GM21825 (cell line): ENCODE data around the gene ZNRF2.
"Not testable (repeated sequence)": the region's sequence is repeated elsewhere in the genome, so short reads cannot be mapped to it uniquely, and the experiment has no call there.

ENCODE experiments used
- ATAC-seq: cut with Tn5 transposase; IDR thresholded peaks from one replicate; pipeline ENCODE4 v1.9.1; 2021; ENCODE audit warnings: mild to moderate bottlenecking, moderate library complexity; ENCODE audit not compliant: unreplicated experiment

The ZNRF2 gene

GRCh38 chr7:30353532-30353931, 69.1 kb downstream of the ZNRF2 start:
- no peak for ATAC-seq

DNA sequence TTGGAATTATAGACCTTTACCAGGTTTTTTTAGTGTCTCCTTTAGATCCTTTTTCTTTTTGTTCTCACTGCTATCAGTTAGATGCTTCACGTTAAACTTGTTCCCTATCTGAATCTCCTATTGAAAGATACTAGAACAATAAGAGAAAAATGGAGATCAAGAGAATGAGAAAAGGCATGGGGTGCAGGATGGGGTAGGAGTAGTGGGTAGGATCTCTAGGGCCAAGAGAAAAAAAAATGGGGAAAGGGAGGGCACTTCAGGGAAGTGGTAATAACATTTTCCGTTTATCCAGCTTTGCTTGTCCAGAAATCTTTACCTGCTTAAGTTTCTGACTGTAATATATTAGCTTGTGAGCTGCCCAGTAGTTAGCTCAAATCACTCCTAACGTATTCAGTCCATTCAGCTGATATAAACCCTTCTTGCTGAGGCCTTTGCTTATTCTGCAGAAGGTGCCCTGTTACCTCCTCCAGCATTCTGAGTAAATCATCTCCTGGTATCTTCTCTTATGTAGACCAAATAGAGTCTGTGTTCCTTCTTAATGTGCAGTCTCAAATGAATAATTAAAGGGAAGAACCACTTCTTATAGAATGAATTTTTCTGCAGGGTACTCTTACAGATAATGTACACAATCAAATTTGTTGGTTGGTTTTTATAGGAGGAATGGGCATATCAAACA, 69.7 kb downstream of the ZNRF2 start:
- ATAC-seq: no peak

DNA sequence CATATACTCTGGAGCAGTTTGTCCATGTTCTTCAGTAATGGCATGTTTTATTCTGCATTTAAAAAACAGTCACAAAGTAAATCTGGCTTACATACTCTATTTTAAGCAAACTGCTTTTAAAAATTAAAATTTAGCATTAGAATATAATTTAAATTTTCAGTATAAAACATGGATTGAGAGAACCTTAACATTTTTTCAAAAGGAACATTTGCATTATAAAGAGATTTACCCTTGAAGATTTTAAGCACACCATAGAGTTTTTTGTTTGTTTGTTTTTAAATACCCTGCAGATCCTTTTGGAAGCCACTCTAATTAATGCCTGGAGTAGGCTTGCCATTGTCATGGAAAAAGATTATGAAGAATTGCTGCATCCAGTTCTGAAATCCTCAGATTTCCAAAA, 70.4 kb downstream of the ZNRF2 start:
- ATAC-seq: no peak

DNA sequence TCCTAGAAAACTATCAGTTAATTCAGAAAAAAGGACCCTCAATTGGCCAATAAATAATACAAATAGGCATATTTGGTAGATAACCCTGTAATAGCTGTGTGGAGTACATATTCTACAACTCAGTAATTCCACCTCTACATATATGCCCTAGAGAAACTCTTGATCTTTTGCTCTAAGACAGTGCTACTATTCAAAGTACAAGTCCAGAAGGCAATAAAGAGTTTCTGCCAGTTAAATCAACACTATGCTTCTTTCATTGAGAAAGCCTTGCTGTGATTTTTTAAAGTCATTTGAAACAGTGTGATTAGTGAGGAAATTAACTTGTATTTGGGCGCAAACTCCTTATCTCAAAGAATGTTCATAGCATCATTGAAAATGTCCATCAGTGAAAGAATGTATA, 75.6 kb downstream of the ZNRF2 start:
- ATAC-seq: no peak

DNA sequence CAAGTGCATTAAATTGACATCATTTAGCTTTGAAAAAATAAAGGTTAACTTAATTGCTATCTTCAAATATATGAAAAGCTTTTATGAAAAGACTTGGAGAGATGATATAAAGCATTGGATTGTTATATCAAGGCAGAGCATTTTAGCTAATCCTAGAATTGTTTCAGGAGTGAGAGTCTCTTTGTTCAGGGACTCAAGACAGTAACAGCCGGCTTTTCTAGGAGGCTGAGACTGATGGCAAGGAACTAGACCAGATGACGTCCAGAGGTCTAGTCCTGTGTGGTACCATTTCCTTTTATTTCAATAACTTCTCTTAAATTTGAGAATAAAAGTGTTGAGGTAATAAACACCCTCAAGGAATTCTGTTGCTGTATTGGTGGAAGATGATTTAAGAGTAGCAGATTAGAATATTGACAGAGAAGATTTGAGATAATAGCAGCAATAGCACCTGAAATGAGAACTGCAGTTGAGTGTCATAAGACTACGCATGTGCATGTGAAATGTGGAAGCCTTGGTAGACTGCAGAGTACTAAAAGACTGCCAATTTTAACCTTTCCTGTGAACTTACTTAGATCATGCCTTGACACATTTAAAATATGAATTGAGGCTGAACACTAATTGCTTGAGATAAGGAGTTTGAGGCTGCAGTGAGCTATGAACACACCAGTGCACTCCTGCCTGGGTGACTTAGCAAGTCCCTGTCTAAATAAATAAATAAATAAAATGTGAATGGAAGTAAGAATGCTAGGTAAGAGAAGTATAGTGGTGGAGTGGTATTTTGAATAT, 79.6 kb downstream of the ZNRF2 start:
- no peak for ATAC-seq

DNA sequence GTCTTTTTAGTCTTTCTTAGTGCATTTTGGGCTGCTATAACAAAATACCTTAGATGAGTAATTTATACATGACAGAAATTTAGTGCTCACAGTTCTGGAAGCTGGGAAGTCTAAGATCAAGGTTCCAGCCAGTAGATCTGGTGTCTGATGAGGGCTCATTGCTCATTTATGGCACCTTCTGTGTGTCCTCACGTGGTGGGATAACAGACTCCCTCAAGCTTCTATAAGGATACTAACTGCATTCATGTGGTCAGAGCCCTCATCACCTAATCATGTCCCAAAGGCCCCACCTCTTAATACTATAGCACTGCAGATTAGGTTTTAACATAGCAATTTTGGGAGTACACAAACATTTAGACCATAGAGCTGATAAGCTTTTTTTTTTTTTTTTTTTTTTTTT, 80.4 kb downstream of the ZNRF2 start:
- no peak for ATAC-seq

- no peak for ATAC-seq
Observed at GRCh38 chr7:30365621-30366020, 81.2 kb downstream of the ZNRF2 start.

DNA sequence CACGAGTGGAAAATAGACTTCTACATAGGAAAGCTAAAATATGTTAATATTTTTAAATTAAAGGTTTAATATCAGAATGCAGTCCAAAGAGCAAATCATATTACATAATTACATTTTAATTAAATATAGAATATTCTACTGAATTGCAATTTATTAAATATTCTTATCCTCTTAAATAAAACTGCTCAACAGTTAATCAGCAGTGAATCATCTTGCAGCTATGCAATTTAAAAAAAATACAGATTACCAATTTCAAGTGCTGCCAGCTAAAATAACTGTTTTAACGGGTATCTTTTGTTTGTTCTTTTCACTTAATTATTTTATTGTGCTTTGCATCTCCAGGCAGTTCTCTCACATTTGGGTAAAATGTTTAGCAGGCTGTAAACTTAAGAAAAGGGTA, 82.2 kb downstream of the ZNRF2 start:
- no peak for ATAC-seq

DNA sequence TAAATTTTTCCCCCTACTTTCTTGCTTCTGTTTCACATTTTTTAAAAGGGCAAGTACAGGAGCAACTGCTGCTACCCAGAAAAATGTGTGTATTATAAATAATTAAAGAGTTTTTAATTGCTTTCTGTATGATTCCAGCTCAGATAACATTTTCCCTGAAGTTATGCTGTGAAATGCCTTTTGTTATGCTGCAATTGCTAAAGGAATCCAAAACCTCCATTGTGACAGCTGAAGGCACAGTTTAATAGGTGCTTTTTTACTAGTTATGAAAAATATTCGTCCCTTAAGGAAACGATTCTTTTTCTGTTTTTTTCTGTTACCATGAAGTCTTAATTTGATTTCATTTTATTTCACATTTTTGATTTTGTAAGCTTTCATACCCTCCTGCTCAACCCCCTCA, 83.2 kb downstream of the ZNRF2 start:
- ATAC-seq: no peak

- no peak for ATAC-seq
Observed at GRCh38 chr7:30369879-30370278, 85.5 kb downstream of the ZNRF2 start.

- no peak for ATAC-seq
Observed at GRCh38 chr7:30371321-30371720, 86.9 kb downstream of the ZNRF2 start.

DNA sequence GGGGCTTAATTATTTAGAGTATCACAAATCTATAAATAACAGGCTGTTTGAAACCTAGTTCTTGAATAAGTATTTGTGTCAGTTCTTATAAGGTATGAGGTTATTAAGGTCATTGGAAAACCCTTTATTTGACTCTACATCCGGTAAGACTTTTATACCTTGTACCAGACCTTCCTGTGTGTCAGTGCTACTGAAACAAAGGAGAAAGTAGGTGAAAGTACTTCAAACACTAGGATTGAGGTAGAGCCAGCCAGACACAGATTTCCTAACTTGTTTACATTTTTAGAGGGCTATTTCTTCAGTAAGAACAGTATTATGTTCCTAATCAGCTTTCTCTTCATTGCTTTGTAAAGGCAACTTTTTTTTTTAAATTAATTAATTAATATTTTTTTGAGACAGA, 93.9 kb downstream of the ZNRF2 start:
- ATAC-seq: no peak

- no peak for ATAC-seq
Observed at GRCh38 chr7:30379131-30379530, 94.7 kb downstream of the ZNRF2 start.

GRCh38 chr7:30379741-30380140, 95.3 kb downstream of the ZNRF2 start:
- no peak for ATAC-seq

GRCh38 chr7:30380294-30380693, 95.9 kb downstream of the ZNRF2 start:
- ATAC-seq: no peak

DNA sequence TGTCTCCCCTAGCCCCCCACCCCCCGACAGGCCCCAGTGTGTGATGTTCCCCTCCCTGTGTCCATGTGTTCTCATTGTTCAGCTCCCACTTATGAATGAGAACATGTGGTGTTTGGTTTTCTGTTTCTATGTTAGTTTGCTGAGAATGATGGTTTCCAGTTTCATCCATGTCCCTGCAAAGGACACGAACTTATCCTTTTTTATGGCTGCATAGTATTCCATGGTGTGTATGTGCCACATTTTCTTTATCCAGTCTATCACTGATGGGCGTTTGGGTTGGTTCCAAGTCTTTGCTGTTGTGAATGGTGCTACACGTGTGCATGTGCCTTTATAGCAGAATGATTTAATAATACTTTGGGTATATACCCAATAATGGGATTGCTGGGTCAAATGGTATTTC, 96.4 kb downstream of the ZNRF2 start:
- ATAC-seq: not testable (repeated sequence)

GRCh38 chr7:30382607-30383006, 98.2 kb downstream of the ZNRF2 start:
- no peak for ATAC-seq

DNA sequence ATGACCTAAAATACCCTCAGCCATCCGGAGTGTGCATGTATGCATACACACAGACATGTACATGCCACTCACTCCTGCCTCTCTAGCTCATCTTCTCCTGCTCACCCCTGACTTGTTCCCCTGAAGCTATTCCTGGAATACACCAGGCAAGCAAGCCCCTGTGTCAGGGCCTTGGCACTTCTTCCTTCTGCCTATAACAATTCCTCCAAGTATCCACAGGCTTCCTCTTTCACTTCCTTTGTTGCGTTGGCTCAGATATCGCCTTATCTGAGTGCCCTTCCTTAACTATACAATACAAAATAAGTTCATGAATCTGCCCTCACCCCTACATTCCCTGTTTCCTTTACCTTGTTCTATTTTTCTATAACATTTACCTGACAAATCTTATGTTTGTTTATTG, 105.4 kb downstream of the ZNRF2 start:
- no peak for ATAC-seq

- no peak for ATAC-seq
Observed at GRCh38 chr7:30390736-30391636, 106.6 kb downstream of the ZNRF2 start.

DNA sequence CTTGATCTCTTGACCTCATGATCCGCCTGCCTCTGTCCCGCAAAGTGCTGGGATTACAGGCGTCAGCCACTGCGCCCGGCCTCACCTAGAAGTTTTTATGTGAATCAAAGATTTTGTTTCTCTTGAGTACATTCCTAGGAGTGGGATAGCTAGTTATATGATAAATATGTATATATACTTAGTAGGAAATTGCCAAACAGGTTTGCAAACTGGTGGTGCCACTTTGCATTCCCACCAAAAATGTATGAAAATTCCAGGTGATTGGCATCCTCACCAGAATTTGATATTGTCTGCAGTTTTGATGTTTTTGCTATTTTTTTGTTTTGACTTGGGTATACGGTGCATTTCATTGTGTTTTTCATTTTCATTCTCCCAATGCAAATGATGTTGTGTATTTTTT, 107.4 kb downstream of the ZNRF2 start:
- no peak for ATAC-seq

DNA sequence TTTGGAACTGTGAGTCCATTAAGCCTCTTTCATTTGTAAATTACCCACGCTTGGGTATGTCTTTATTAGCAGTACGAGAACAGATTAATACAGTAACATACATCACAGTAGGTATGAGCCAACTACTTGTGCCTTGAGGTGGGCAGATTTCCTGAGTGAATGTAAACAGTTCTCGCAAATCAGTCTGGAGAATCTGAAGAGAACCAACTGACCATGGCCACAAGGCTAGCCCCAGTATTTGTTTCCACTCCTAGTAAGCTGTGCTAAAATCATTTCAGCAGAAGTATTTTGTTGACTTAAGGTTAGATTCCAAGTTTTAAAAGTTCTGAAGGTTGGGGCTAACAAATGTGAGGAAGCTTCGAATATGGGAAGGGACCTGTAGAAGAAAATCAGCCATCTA, 111.3 kb downstream of the ZNRF2 start:
- no peak for ATAC-seq

GRCh38 chr7:30396389-30396788, 112.0 kb downstream of the ZNRF2 start:
- no peak for ATAC-seq
